PC-9 (cell line): Measurements from ENCODE around the gene VKORC1.

ENCODE experiments used
- CTCF ChIP-seq: fragments of 200-600 bp; sonication (generic); conservative IDR thresholded peaks from 2 replicates; pipeline ENCODE4 v1.6.1; 2017; ENCODE audit warnings: mixed run types, antibody characterized with exemption, mild to moderate bottlenecking, moderate library complexity
- EZH2 ChIP-seq: fragments of 200-600 bp; sonication (generic); IDR thresholded peaks from 2 replicates; pipeline ENCODE4 v1.8.0; 2017; ENCODE audit warnings: antibody characterized with exemption, low read depth

GRCh38 chr16:31064882-31065461 lies 29.6 kb downstream of the VKORC1 start:
- no peak for TF ChIP-seq CTCF
- no peak for TF ChIP-seq EZH2
